Fibroblast of lung (primary cell): ENCODE results near the gene TBC1D9. TPM values are rescaled to one million over a fixed set of nuclear protein-coding genes. Genes with fewer than 3 reads are reported as not detected.

Experiments used
- DNase-seq, 2 donors: peaks; one replicate each; pipeline versions ENCODE4 v3.0.0 to v3.0.0-alpha.2; 2010; ENCODE audit warnings: low read depth in 2 of 2
- H2AFZ ChIP-seq: 2 replicates; pipeline ENCODE4 v1.5.1; 2012; ENCODE audit warnings: low read length, control low read depth, inconsistent platforms
- H3K27ac ChIP-seq: 2 replicates; pipeline ENCODE4 v1.5.1; 2011; ENCODE audit warnings: low read length, control low read depth; ENCODE audit not compliant: insufficient read depth
- H3K27me3 ChIP-seq: 2 replicates; pipeline ENCODE4 v1.5.1; 2011; ENCODE audit warnings: mild to moderate bottlenecking, low read length; ENCODE audit not compliant: control insufficient read depth, insufficient read depth
- H3K36me3 ChIP-seq: 2 replicates; pipeline ENCODE4 v1.5.1; 2011; ENCODE audit warnings: low read length; ENCODE audit not compliant: control insufficient read depth, insufficient read depth
- H3K4me1 ChIP-seq: 2 replicates; pipeline ENCODE4 v1.5.1; 2011; ENCODE audit warnings: low read length; ENCODE audit not compliant: control insufficient read depth, insufficient read depth; ENCODE audit errors: extremely low read depth
- H3K4me2 ChIP-seq: 2 replicates; pipeline ENCODE4 v1.5.1; 2011; ENCODE audit warnings: low read length, control low read depth; ENCODE audit not compliant: insufficient read depth; ENCODE audit errors: extremely low read depth
- H3K4me3 ChIP-seq, 4 experiments: fragments of 200-600 bp in 1 of 4; sonication (generic) in 1 of 4; replicated peaks in 1 of 4; 2 replicates each; pipeline ENCODE4 v1.5.1; 2011 to 2016; ENCODE audit warnings: low read length in 4 of 4, low read depth in 3 of 4, mild to moderate bottlenecking in 3 of 4, control low read depth in 2 of 4, inconsistent platforms in 1 of 4, mixed read lengths in 1 of 4; ENCODE audit not compliant: insufficient read depth in 1 of 4; ENCODE audit errors: control extremely low read depth in 1 of 4
- H3K79me2 ChIP-seq: 2 replicates; pipeline ENCODE4 v1.5.1; 2012; ENCODE audit warnings: mild to moderate bottlenecking, low read length, inconsistent platforms; ENCODE audit not compliant: control insufficient read depth, insufficient read depth
- H3K9ac ChIP-seq: 2 replicates; pipeline ENCODE4 v1.5.1; 2011; ENCODE audit warnings: mild to moderate bottlenecking, low read length, control low read depth; ENCODE audit not compliant: insufficient read depth
- H3K9me3 ChIP-seq: 2 replicates; pipeline ENCODE4 v1.5.1; 2012; ENCODE audit warnings: low read depth, low read length; ENCODE audit not compliant: control insufficient read depth, insufficient read depth
- H4K20me1 ChIP-seq: 2 replicates; pipeline ENCODE4 v1.5.1; 2011; ENCODE audit warnings: low read length; ENCODE audit not compliant: control insufficient read depth, insufficient read depth; ENCODE audit errors: extremely low read depth
- EZH2 ChIP-seq: IDR thresholded peaks from 2 replicates; pipeline ENCODE4 v1.5.1; 2012; ENCODE audit warnings: low read length, control low read depth, mild to moderate bottlenecking; ENCODE audit errors: missing control alignments
- polyA plus RNA-seq, 2 donors: library from polyadenylated mRNA; depleted of rRNA in 1 of 2; stranded (reverse) in 1 of 2; unstranded in 1 of 2; fragments of >200 nt; gene quantifications; 2 replicates each; pipeline ENCODE4 v1.2.1, GENCODE V29; 2011 to 2012; ENCODE audit warnings: missing spikeins in 1 of 2
- total RNA-seq: library from RNA; depleted of rRNA; stranded (reverse); fragments of >200 nt; gene quantifications from 2 replicates; pipeline ENCODE4 v1.2.1, GENCODE V29; 2014
- TF ChIP-seq, protein P1 (sequence below), 2 donors: IDR thresholded peaks in 1 of 2; conservative IDR thresholded peaks in 1 of 2; 1 replicate in 1 of 2; 2 replicates in 1 of 2; pipeline ENCODE4 v1.5.1; 2011 to 2012; ENCODE audit warnings: low read length in 2 of 2, control low read depth in 1 of 2, inconsistent platforms in 1 of 2, low read depth in 1 of 2, mild to moderate bottlenecking in 1 of 2

Gene TBC1D9
- total and polyA plus RNA-seq, 2 donors (not counting 1 experiment from before 2014, with no cell fraction given), result 18.6 to 36.3 TPM

DNA sequence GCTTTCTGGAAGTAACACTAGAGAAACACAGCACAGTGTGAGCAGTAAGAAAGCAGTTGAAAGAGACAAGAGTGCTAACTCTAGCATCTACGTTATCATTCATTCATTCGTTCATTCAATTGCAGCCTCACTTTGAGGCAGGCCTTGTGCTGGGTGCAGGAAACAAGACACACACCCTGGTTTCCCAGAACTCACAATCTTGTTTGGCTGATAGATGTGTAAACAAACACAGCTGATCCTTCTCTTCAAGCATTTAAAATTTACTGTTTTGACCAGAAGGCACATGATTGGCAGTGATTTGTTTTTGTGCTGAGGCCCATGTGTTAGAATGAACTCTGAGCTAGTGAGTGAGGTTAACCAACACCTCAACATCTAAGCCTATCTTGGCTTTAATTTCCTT, 20.4 kb upstream of the TBC1D9 start:
- H3K9ac ChIP-seq, result no peak overlapping the region
- DNase-seq, result no peak
- H3K79me2 ChIP-seq, result no peaks in the 10 kb centered on the region
- no peaks in the 10 kb centered on the region for H3K27me3 ChIP-seq
- no peaks in the 10 kb centered on the region for H4K20me1 ChIP-seq
- H3K9me3 ChIP-seq, result no peaks in the 10 kb centered on the region
- H3K4me2 ChIP-seq, result no peak overlapping the region
- no peak overlapping the region for H3K27ac ChIP-seq
- H3K4me1 ChIP-seq, result no peaks in the 10 kb centered on the region
- TF ChIP-seq, protein P1, sequence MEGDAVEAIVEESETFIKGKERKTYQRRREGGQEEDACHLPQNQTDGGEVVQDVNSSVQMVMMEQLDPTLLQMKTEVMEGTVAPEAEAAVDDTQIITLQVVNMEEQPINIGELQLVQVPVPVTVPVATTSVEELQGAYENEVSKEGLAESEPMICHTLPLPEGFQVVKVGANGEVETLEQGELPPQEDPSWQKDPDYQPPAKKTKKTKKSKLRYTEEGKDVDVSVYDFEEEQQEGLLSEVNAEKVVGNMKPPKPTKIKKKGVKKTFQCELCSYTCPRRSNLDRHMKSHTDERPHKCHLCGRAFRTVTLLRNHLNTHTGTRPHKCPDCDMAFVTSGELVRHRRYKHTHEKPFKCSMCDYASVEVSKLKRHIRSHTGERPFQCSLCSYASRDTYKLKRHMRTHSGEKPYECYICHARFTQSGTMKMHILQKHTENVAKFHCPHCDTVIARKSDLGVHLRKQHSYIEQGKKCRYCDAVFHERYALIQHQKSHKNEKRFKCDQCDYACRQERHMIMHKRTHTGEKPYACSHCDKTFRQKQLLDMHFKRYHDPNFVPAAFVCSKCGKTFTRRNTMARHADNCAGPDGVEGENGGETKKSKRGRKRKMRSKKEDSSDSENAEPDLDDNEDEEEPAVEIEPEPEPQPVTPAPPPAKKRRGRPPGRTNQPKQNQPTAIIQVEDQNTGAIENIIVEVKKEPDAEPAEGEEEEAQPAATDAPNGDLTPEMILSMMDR (conservative IDR thresholded peaks at IDR 0.05 in 1 of 2, IDR thresholded peaks at IDR 0.05 in 1 of 2; ENCODE audit: low read depth in 1 of 2, low read length in 2 of 2), result no peak
- no peak for TF ChIP-seq EZH2
- H2AFZ ChIP-seq, result no peak overlapping the region
- no peak overlapping the region for H3K4me3 ChIP-seq
- H3K36me3 ChIP-seq, result no peaks in the 10 kb centered on the region

DNA sequence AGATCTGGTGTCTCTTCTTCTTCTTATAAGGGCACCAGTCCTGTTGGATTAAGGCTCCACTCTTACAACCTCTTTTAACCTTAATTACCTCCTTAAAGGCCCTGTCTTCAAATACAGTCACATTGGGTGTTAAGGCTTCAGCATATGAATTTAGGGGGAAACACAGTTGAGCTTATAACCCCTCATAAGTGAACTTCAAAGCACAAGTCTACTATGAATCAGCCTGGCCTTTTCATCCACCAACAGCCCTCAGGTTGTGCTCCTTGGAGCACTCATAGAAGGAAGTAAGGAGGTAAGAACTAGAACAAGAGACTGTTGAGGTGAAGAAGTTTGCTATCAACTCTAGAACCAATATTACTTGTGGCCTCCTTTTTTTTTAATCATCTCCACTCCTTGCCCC, 18.8 kb upstream of the TBC1D9 start:
- Histone ChIP-seq H3K36me3 (no peaks in the 10 kb centered on the region), H3K9ac (no peak overlapping the region), H2AFZ (no peak overlapping the region), H3K4me1 (no peaks in the 10 kb centered on the region), H3K4me2 (no peak overlapping the region), H3K9me3 (no peaks in the 10 kb centered on the region), H3K79me2 (no peaks in the 10 kb centered on the region), H4K20me1 (no peaks in the 10 kb centered on the region), H3K4me3 (no peak overlapping the region), H3K27ac (no peak overlapping the region), H3K27me3 (no peaks in the 10 kb centered on the region)
- no peak for DNase-seq
- no peak for TF ChIP-seq EZH2
- TF ChIP-seq, protein P1 (conservative IDR thresholded peaks at IDR 0.05 in 1 of 2, IDR thresholded peaks at IDR 0.05 in 1 of 2; ENCODE audit: low read depth in 1 of 2, low read length in 2 of 2), result no peak

DNA sequence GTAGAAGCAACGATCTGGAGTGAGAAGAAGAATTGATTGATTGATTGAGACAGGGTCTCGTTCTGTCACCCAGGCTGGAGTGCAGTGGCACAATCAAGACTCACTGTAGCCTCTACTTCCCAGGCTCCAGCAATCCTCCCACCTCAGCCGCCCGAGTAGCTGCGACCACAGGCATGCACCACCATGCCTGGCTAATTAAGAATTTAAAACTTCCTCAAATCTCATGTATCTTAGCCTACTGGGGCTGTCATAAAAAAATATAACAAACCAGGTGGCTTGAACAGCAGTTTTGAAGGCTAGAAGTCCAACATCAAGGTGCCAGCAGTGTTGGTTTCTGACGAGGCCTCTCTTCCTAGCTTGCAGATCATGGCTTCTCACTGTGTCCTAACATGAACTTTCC, 18.3 kb upstream of the TBC1D9 start:
- no peak overlapping the region for H3K4me2 ChIP-seq
- no peak overlapping the region for H3K9ac ChIP-seq
- no peaks in the 10 kb centered on the region for H4K20me1 ChIP-seq
- H3K4me1 ChIP-seq, result no peaks in the 10 kb centered on the region
- no peaks in the 10 kb centered on the region for H3K79me2 ChIP-seq
- no peak overlapping the region for H3K4me3 ChIP-seq
- no peaks in the 10 kb centered on the region for H3K27me3 ChIP-seq
- H3K9me3 ChIP-seq, result no peaks in the 10 kb centered on the region
- no peaks in the 10 kb centered on the region for H3K36me3 ChIP-seq
- TF ChIP-seq, protein P1 (conservative IDR thresholded peaks at IDR 0.05 in 1 of 2, IDR thresholded peaks at IDR 0.05 in 1 of 2; ENCODE audit: low read depth in 1 of 2, low read length in 2 of 2), result no peak
- no peak for TF ChIP-seq EZH2
- H3K27ac ChIP-seq, result no peak overlapping the region
- H2AFZ ChIP-seq, result no peak overlapping the region
- DNase-seq, result peak in 1 of 2 donors; percentile 7
